IMR-90 (cell line): ENCODE data around the gene NBEA. TPM values are rescaled to one million over a fixed set of nuclear protein-coding genes. Genes with fewer than 3 reads are reported as not detected.
A peak's percentile ranks its signal among the peaks of the same experiment; 100 is the strongest.

ENCODE experiments used
- ATAC-seq: fragments of 200-7000 bp; cut with Tn5 transposase; 2 replicates; pipeline ENCODE4 v1.9.1; 2020; ENCODE audit warnings: low read depth, mild to moderate bottlenecking, moderate library complexity
- BruUV-seq: library from RNA; stranded (reverse); fragments of 400-500 nt; replicated peaks from 2 replicates; lab custom pipeline; 2021; lab: Mats Ljungman, UMichigan
- CTCF ChIA-PET: fragments of 300-600 bp; formaldehyde crosslinking; extraction: SDS; loops from one replicate; lab custom pipeline; 2021; ENCODE audit warnings: antibody characterized with exemption; lab: Yijun Ruan, JAX
- POLR2A ChIA-PET: fragments of 300-600 bp; sonication (Branson Sonifier 250); formaldehyde crosslinking; loops from one replicate; lab custom pipeline; 2022; ENCODE audit warnings: antibody characterized with exemption; ENCODE audit not compliant: unreplicated experiment; lab: Charles Lee
- DNase-seq: peaks from one replicate; pipeline ENCODE4 v3.0.0; 2013
- H2AFZ ChIP-seq: replicated peaks from 2 replicates; pipeline ENCODE3; 2013; ENCODE audit warnings: low read length, mild to moderate bottlenecking; ENCODE audit not compliant: poor library complexity
- H2AK5ac ChIP-seq: 2 replicates; pipeline ENCODE4 v1.6.1; 2013; ENCODE audit warnings: low read depth, low read length, inconsistent platforms
- H2AK9ac ChIP-seq: replicated peaks from 2 replicates; pipeline ENCODE3; 2013; ENCODE audit warnings: mild to moderate bottlenecking, low read depth, low read length, moderate library complexity; ENCODE audit not compliant: poor library complexity
- H2BK120ac ChIP-seq: 2 replicates; pipeline ENCODE4 v1.6.1; 2013; ENCODE audit warnings: low read depth, low read length, inconsistent platforms
- H2BK15ac ChIP-seq: 3 replicates; pipeline ENCODE4 v1.6.1; 2013; ENCODE audit warnings: low read depth, low read length, inconsistent platforms
- H2BK20ac ChIP-seq: 2 replicates; pipeline ENCODE4 v1.6.1; 2013; ENCODE audit warnings: low read depth, mild to moderate bottlenecking, inconsistent platforms, low read length, moderate library complexity
- H2BK5ac ChIP-seq: 2 replicates; pipeline ENCODE4 v1.6.1; 2013; ENCODE audit warnings: mild to moderate bottlenecking, low read depth, low read length, inconsistent platforms; ENCODE audit not compliant: poor library complexity, severe bottlenecking
- H3K14ac ChIP-seq: replicated peaks from 2 replicates; pipeline ENCODE4 v1.6.1; 2013; ENCODE audit warnings: low read depth, low read length, inconsistent platforms
- H3K18ac ChIP-seq: 2 replicates; pipeline ENCODE4 v1.6.1; 2013; ENCODE audit warnings: low read depth, low read length, control low read depth
- H3K23ac ChIP-seq: 2 replicates; pipeline ENCODE4 v1.6.1; 2013; ENCODE audit warnings: low read depth, low read length, inconsistent platforms
- H3K27ac ChIP-seq: 2 replicates; pipeline ENCODE4 v1.5.1; 2013; ENCODE audit warnings: mild to moderate bottlenecking, control low read depth, low read length; ENCODE audit not compliant: insufficient read depth
- H3K27me3 ChIP-seq: 2 replicates; pipeline ENCODE4 v1.6.1; 2013; ENCODE audit warnings: low read length; ENCODE audit not compliant: control insufficient read depth, insufficient read depth
- H3K36me3 ChIP-seq: 2 replicates; pipeline ENCODE4 v1.6.1; 2013; ENCODE audit warnings: low read length, mixed read lengths; ENCODE audit not compliant: control insufficient read depth, insufficient read depth
- H3K4ac ChIP-seq: 2 replicates; pipeline ENCODE4 v1.6.1; 2013; ENCODE audit warnings: low read depth, low read length, inconsistent platforms
- H3K4me1 ChIP-seq: 2 replicates; pipeline ENCODE4 v1.6.1; 2013; ENCODE audit warnings: low read length, mixed read lengths; ENCODE audit not compliant: control insufficient read depth, insufficient read depth
- H3K4me2 ChIP-seq: 2 replicates; pipeline ENCODE4 v1.6.1; 2013; ENCODE audit warnings: low read depth, mild to moderate bottlenecking, control low read depth, low read length, moderate library complexity
- H3K4me3 ChIP-seq: 2 replicates; pipeline ENCODE4 v1.5.1; 2013; ENCODE audit warnings: low read depth, mild to moderate bottlenecking, control low read depth, low read length, moderate library complexity; ENCODE audit not compliant: insufficient read depth
- H3K56ac ChIP-seq: 2 replicates; pipeline ENCODE4 v1.6.1; 2013; ENCODE audit warnings: low read length, inconsistent platforms; ENCODE audit not compliant: insufficient read depth; ENCODE audit errors: extremely low read depth
- H3K79me1 ChIP-seq, 2 experiments: 2 replicates each; pipeline ENCODE4 v1.6.1; 2013; ENCODE audit warnings: low read length in 2 of 2, inconsistent platforms in 1 of 2, low read depth in 1 of 2
- H3K9ac ChIP-seq: 2 replicates; pipeline ENCODE4 v1.6.1; 2013; ENCODE audit warnings: low read depth, low read length, control low read depth
- H3K9me1 ChIP-seq: 2 replicates; pipeline ENCODE4 v1.6.1; 2013; ENCODE audit warnings: low read length, inconsistent platforms; ENCODE audit not compliant: insufficient read depth
- H3K9me3 ChIP-seq: 2 replicates; pipeline ENCODE4 v1.6.1; 2013; ENCODE audit warnings: low read length; ENCODE audit not compliant: control insufficient read depth, insufficient read depth
- H4K20me1 ChIP-seq: 2 replicates; pipeline ENCODE4 v1.6.1; 2013; ENCODE audit warnings: low read length, inconsistent platforms; ENCODE audit not compliant: insufficient read depth
- H4K5ac ChIP-seq: 2 replicates; pipeline ENCODE4 v1.6.1; 2013; ENCODE audit warnings: mild to moderate bottlenecking, low read depth, low read length, control low read depth
- H4K8ac ChIP-seq, 2 experiments: 2 replicates each; pipeline ENCODE4 v1.6.1; 2013; ENCODE audit warnings: low read depth in 2 of 2, low read length in 2 of 2, control low read depth in 1 of 2, inconsistent platforms in 1 of 2
- H4K91ac ChIP-seq: 2 replicates; pipeline ENCODE4 v1.6.1; 2013; ENCODE audit warnings: low read depth, low read length, inconsistent platforms; ENCODE audit not compliant: insufficient read depth
- CHD1 ChIP-seq: IDR thresholded peaks from 2 replicates; pipeline ENCODE4 v1.6.1; 2012; ENCODE audit warnings: low read depth, low read length, improper control_type of control experiment
- MXI1 ChIP-seq: IDR thresholded peaks from 2 replicates; pipeline ENCODE4 v1.6.1; 2012; ENCODE audit warnings: low read depth, mild to moderate bottlenecking, low read length, moderate library complexity, borderline replicate concordance
- NFE2L2 ChIP-seq: fragments of 150-350 bp; IDR thresholded peaks from 2 replicates; pipeline ENCODE4 v1.6.1; 2016; ENCODE audit warnings: low read depth, mild to moderate bottlenecking, low read length
- POLR2A ChIP-seq: IDR thresholded peaks from 2 replicates; pipeline ENCODE4 v1.6.1; 2012; ENCODE audit warnings: mild to moderate bottlenecking, low read depth, low read length
- RAD21 ChIP-seq: IDR thresholded peaks from 2 replicates; pipeline ENCODE4 v1.6.1; 2012; ENCODE audit warnings: low read length, improper control_type of control experiment
- RCOR1 ChIP-seq: IDR thresholded peaks from 2 replicates; pipeline ENCODE4 v1.6.1; 2012; ENCODE audit warnings: mild to moderate bottlenecking, low read length, improper control_type of control experiment; ENCODE audit not compliant: insufficient replicate concordance
- SMC3 ChIP-seq: fragments of 150-350 bp; IDR thresholded peaks from 2 replicates; pipeline ENCODE4 v1.6.1; 2016; ENCODE audit warnings: low read depth, mild to moderate bottlenecking, antibody characterized with exemption, low read length, moderate library complexity
- WGBS, 2 experiments: methylation state at CpG; one replicate each; pipeline versions ENCODE4 v1.1.5 to v1.1.7; 2013; ENCODE audit warnings: missing lambda C conversion rate in 2 of 2; ENCODE audit not compliant: insufficient read length in 1 of 2; ENCODE audit errors: extremely low coverage in 2 of 2; 5-methylcytosine and 5-hydroxymethylcytosine counted together
- dilution Hi-C: fragments of 300-500 bp; cut with HindIII; formaldehyde crosslinking; loops from one replicate; pipeline ENCODE4 v1.14.3; 2018; ENCODE audit warnings: low sequenced_read_pairs; ENCODE audit not compliant: unreplicated experiment
- in situ Hi-C: fragments of 300-500 bp; cut with MboI; formaldehyde crosslinking; loops from 3 replicates; pipeline ENCODE4 v1.14.3; 2019; ENCODE audit warnings: low sequenced_read_pairs, inconsistent platforms, mixed read lengths
- intact Hi-C: fragments of 100-400 bp; cut with micrococcal nuclease; formaldehyde crosslinking; loops from 2 replicates; pipeline ENCODE4 v1.10.0; 2022
- polyA plus RNA-seq, 3 experiments: library from polyadenylated mRNA; depleted of rRNA; stranded (reverse); fragments of >200 nt; gene quantifications; 2 replicates each; pipeline ENCODE4 v1.2.3, GENCODE V29; 2012; ENCODE audit warnings: low replicate concordance in 1 of 3
- total RNA-seq: library from RNA; depleted of rRNA; stranded (reverse); fragments of >200 nt; gene quantifications from 2 replicates; pipeline ENCODE4 v1.2.3, GENCODE V29; 2012

Gene NBEA
- total and polyA plus RNA-seq, 2 of the 4 experiments (the other 2 are of a cell fraction), result 0.82 to 2.2 TPM

DNA sequence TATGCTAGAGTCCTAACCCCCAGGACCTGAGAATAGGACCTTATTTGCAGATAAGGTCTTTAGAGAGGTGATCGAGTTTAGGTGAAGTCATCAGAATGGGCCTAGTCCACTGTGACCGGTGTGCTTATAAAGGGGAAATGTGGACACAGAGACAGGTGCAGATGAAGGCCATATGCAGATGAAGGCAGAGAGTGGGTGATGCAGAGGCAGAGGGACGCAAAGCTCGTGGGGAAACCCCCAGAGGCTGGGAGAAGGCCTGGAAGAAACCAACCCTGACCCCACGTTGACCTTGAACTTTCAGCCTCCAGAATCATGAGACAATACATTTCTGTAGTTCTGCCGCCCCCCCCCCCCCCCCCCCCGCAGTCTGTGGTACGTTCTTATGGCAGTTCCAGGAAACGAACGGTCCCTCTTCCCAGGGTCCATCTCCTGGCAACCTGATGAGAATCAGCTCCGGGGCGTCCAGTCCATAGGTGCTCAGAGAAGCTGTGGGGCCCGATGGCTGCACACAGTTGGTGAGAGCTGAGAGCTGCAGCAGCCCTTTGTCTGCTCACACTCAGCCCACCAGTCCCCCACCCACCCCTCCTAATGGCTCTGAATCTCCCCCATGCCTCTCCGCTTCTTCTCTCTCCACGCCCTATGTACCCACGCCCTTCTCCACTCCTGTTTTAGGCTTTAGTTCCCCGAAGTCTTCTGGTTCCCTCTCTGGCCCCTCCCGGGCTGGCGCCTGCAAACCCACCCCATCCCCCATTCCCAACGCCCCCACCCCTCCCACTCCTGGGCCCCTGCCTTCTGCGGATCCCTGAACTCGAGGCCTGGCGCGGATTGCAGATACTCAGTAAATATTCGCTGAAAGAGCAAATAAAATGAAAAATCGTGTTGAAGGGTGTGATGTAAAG, 752.7 kb downstream of the NBEA start (continued):
- TF ChIP-seq MXI1 (no peak), SMC3 (no peak)

- H3K27me3 ChIP-seq, result no peaks in the 10 kb centered on the region
- WGBS, 2 experiments, result 78% methylated on average over 4 of the region's 15 CpGs; no CpG with 5 or more reads in 1 of the 2 experiments
Observed at GRCh38 chr13:35695448-35695770, 753.3 kb downstream of the NBEA start.

More at GRCh38 chr13:35695448-35695770, 753.3 kb downstream of the NBEA start:
- Histone ChIP-seq H4K5ac (no peak overlapping the region; the same call in 1 of the 2 replicates), H2BK120ac (no peak overlapping the region), H3K27ac (no peak overlapping the region), H2BK15ac (no peak overlapping the region), H2AK5ac (no peak overlapping the region), H3K14ac (no peak overlapping the region), H2BK20ac (no peak overlapping the region), H3K9me1 (peaks cover 8% of the 10 kb centered on the region), H3K56ac (no peak overlapping the region), H3K36me3 (no peaks in the 10 kb centered on the region), H3K9me3 (no peaks in the 10 kb centered on the region), H3K79me1 (no peaks in the 10 kb centered on the region), H3K9ac (no peak overlapping the region), H3K18ac (no peak overlapping the region; the same call in 1 of the 2 replicates), H3K23ac (no peak overlapping the region), H2AFZ (peak overlapping the region; percentile 41), H2BK5ac (no peak overlapping the region), H3K4me2 (no peak overlapping the region), H3K4me1 (peaks cover 37% of the 10 kb centered on the region), H4K91ac (no peak overlapping the region), H3K4ac (no peak overlapping the region), H4K8ac (no peak overlapping the region), H4K20me1 (no peaks in the 10 kb centered on the region), H2AK9ac (no peak overlapping the region), H3K4me3 (no peak overlapping the region)
- ATAC-seq, result no peak
- DNase-seq, result no peak
- dilution Hi-C loops (no loop called here), intact Hi-C loops (no loop called here), in situ Hi-C loops (no loop called here)
- TF ChIP-seq NFE2L2 (no peak), RAD21 (no peak), POLR2A (no peak), RCOR1 (no peak), CHD1 (no peak)
- no TSS peak for BruUV-seq
- ChIA-PET CTCF (no interaction called here), POLR2A (no interaction called here)
